ENCODE data around the gene MAPK6. TPM values are rescaled to one million over a fixed set of nuclear protein-coding genes. Genes with fewer than 3 reads are reported as not detected.

MAPK6 gene
- polyA plus RNA-seq, 3 donors, result 8.6 to 11.0 (median 10.2) TPM

DNA sequence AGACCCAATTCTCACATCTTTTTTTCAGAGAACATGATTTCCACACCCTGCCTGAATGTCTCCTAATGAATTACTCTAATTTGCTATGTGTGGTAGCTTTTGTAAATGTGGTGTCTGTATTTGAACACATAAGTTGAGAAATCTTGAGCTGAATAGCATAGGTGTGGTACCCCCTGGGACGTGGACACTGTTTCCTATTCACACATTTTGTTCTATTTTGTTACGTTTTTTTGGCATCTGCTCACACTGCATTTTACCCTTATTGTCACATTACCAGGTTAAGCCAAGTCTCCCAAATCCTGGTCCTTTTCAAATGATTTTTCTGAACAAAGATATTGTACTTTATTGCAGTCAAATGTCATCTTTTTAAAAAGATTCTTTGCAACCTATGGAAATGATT is 6.8 kb upstream of the MAPK6 start:
- H3K4me2 ChIP-seq (replicated peaks; ENCODE audit: extremely low read depth, low read length, poor library complexity, severe bottlenecking), result no peak overlapping the region
- H3K27me3 ChIP-seq (ENCODE audit: control insufficient read depth in 2 of 2, insufficient read depth in 2 of 2, low read length in 2 of 2), result no peaks in the 10 kb centered on the region
- H3K27me3 Mint-ChIP-seq (ENCODE audit: low read depth in 3 of 3), result peaks cover 0 to 4% (median 0%) of the 10 kb centered on the region in 3 donors
- peaks cover 54 to 65% of the 10 kb centered on the region in 2 donors for H3K4me1 ChIP-seq (ENCODE audit: control insufficient read depth in 1 of 2, insufficient read depth in 2 of 2, low read length in 2 of 2)
- WGBS (ENCODE audit: insufficient coverage), result no CpG with 5 or more reads among the region's 2 CpGs
- H3K27ac ChIP-seq (ENCODE audit: low read depth in 1 of 2, low read length in 2 of 2), result peak overlapping the region in 1 of 2 donors; percentile 36
- H3K36me3 Mint-ChIP-seq, result peaks cover 0 to 3% of the 10 kb centered on the region in 2 donors
- no peaks in the 10 kb centered on the region for H4K20me1 ChIP-seq (ENCODE audit: insufficient read depth, low read length)
- peaks cover 0 to 2% (median 0%) of the 10 kb centered on the region in 7 donors for H3K9me3 Mint-ChIP-seq
- H3K36me3 ChIP-seq (replicated peaks in 1 of 2; ENCODE audit: control insufficient read depth in 1 of 2, insufficient read depth in 2 of 2, low read length in 2 of 2), result no peaks in the 10 kb centered on the region
- H3K4me1 Mint-ChIP-seq, result peaks cover 54% of the 10 kb centered on the region
- H3K9ac ChIP-seq (ENCODE audit: insufficient read depth, low read length, poor library complexity, severe bottlenecking), result no peak overlapping the region
- no peak overlapping the region for H2AFZ ChIP-seq (ENCODE audit: insufficient read depth, low read depth, low read length, poor library complexity, severe bottlenecking)
- no peaks in the 10 kb centered on the region for H3K79me2 ChIP-seq (ENCODE audit: insufficient read depth, low read length)
- H3K9me3 ChIP-seq (replicated peaks in 1 of 2; ENCODE audit: control insufficient read depth in 1 of 2, insufficient read depth in 1 of 2, low read length in 2 of 2), result no peaks in the 10 kb centered on the region
- TF ChIP-seq, protein P1, sequence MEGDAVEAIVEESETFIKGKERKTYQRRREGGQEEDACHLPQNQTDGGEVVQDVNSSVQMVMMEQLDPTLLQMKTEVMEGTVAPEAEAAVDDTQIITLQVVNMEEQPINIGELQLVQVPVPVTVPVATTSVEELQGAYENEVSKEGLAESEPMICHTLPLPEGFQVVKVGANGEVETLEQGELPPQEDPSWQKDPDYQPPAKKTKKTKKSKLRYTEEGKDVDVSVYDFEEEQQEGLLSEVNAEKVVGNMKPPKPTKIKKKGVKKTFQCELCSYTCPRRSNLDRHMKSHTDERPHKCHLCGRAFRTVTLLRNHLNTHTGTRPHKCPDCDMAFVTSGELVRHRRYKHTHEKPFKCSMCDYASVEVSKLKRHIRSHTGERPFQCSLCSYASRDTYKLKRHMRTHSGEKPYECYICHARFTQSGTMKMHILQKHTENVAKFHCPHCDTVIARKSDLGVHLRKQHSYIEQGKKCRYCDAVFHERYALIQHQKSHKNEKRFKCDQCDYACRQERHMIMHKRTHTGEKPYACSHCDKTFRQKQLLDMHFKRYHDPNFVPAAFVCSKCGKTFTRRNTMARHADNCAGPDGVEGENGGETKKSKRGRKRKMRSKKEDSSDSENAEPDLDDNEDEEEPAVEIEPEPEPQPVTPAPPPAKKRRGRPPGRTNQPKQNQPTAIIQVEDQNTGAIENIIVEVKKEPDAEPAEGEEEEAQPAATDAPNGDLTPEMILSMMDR (IDR thresholded peaks at IDR 0.05), result no peak
- peak overlapping the region in 5 of 7 donors; percentile 15 to 88 (median 74) for H3K27ac Mint-ChIP-seq
- no peak overlapping the region for H3K4me3 ChIP-seq (replicated peaks in 1 of 3; ENCODE audit: low read depth in 2 of 3, low read length in 3 of 3)
- DNase-seq, result no peak
- intact Hi-C loops (cut with micrococcal nuclease), result loop anchor here in 1 of 2 donors (5.0 to 10.0 kb wide), 2 partner anchors 40 to 387 kb away; partner anchors contain the start of genes DMXL2 and LEO1
- no peak overlapping the region for H3K4me3 Mint-ChIP-seq

DNA sequence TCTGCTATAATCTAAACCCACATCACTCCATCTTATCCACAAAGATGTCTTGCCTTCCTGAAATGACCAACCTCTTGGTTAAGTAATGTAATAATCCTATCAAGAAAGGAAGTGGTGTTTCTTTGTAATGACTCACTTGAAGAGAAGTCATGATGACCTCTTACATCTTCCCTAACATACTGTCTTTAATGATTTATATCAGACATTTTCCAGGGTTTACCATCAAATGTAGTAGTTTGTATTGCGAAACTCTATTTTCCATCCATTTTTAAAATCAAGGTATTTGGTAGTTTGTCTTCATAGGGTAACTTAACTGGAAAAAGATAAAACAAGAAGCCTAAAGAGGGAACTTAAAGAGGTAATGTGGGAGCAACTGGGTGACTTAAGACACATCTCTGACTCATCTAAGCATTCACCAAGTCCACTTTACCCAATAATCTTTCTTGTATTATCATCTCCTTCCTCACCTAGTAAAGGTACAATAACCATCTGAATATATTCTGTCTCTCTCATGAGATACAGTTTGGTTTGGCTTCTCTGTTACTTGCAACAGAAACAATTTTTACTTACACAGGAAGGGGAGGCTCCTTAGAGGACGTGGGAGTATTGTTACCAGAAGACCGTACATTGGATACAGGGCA is 5.7 kb upstream of the MAPK6 start:
- Histone ChIP-seq H3K36me3 (replicated peaks in 1 of 2; ENCODE audit: control insufficient read depth in 1 of 2, insufficient read depth in 2 of 2, low read length in 2 of 2) (no peaks in the 10 kb centered on the region), H3K4me2 (replicated peaks; ENCODE audit: extremely low read depth, low read length, poor library complexity, severe bottlenecking) (peak overlapping the region; percentile 30), H3K27me3 (ENCODE audit: control insufficient read depth in 2 of 2, insufficient read depth in 2 of 2, low read length in 2 of 2) (no peaks in the 10 kb centered on the region), H3K9ac (ENCODE audit: insufficient read depth, low read length, poor library complexity, severe bottlenecking) (no peak overlapping the region), H2AFZ (ENCODE audit: insufficient read depth, low read depth, low read length, poor library complexity, severe bottlenecking) (no peak overlapping the region), H3K4me3 (replicated peaks in 1 of 3; ENCODE audit: low read depth in 2 of 3, low read length in 3 of 3) (peak overlapping the region in 1 of 3 experiments; percentile 47), H3K79me2 (ENCODE audit: insufficient read depth, low read length) (no peaks in the 10 kb centered on the region), H3K4me1 (ENCODE audit: control insufficient read depth in 1 of 2, insufficient read depth in 2 of 2, low read length in 2 of 2) (peaks cover 53 to 60% of the 10 kb centered on the region in 2 donors), H3K9me3 (replicated peaks in 1 of 2; ENCODE audit: control insufficient read depth in 1 of 2, insufficient read depth in 1 of 2, low read length in 2 of 2) (no peaks in the 10 kb centered on the region), H4K20me1 (ENCODE audit: insufficient read depth, low read length) (no peaks in the 10 kb centered on the region), H3K27ac (ENCODE audit: low read depth in 1 of 2, low read length in 2 of 2) (peak overlapping the region in 1 of 2 donors; percentile 85)
- WGBS (ENCODE audit: insufficient coverage), result no CpG with 5 or more reads among the region's 3 CpGs
- peaks cover 0 to 2% (median 0%) of the 10 kb centered on the region in 7 donors for H3K9me3 Mint-ChIP-seq
- H3K4me1 Mint-ChIP-seq, result peaks cover 52% of the 10 kb centered on the region
- intact Hi-C loops (cut with micrococcal nuclease), result loop anchor here in 1 of 2 donors (5.0 to 10.0 kb wide), 2 partner anchors 41 to 388 kb away; partner anchors contain the start of genes DMXL2 and LEO1
- TF ChIP-seq, protein P1 (IDR thresholded peaks at IDR 0.05), result no peak
- H3K4me3 Mint-ChIP-seq, result no peak overlapping the region
- H3K27me3 Mint-ChIP-seq (ENCODE audit: low read depth in 3 of 3), result peaks cover 0 to 4% (median 2%) of the 10 kb centered on the region in 3 donors
- peak overlapping the region; percentile 86 to 97 (median 94) for H3K27ac Mint-ChIP-seq
- peak; percentile 69 to 90 (median 87) for DNase-seq
- H3K36me3 Mint-ChIP-seq, result peaks cover 0 to 4% of the 10 kb centered on the region in 2 donors

Data from CD14-positive monocyte (primary cell).